GM12872 (cell line): ENCODE measurements around the gene NUBP2.

Source experiments
- TF ChIP-seq, protein P1 (sequence below): IDR thresholded peaks from 3 replicates; pipeline ENCODE4 v1.5.1; 2011; ENCODE audit warnings: low read depth, mild to moderate bottlenecking, low read length, moderate library complexity; ENCODE audit not compliant: insufficient read depth

Gene NUBP2

GRCh38 chr16:1784977-1785845 is 2.5 kb downstream of the NUBP2 start:
- TF ChIP-seq, protein P1, sequence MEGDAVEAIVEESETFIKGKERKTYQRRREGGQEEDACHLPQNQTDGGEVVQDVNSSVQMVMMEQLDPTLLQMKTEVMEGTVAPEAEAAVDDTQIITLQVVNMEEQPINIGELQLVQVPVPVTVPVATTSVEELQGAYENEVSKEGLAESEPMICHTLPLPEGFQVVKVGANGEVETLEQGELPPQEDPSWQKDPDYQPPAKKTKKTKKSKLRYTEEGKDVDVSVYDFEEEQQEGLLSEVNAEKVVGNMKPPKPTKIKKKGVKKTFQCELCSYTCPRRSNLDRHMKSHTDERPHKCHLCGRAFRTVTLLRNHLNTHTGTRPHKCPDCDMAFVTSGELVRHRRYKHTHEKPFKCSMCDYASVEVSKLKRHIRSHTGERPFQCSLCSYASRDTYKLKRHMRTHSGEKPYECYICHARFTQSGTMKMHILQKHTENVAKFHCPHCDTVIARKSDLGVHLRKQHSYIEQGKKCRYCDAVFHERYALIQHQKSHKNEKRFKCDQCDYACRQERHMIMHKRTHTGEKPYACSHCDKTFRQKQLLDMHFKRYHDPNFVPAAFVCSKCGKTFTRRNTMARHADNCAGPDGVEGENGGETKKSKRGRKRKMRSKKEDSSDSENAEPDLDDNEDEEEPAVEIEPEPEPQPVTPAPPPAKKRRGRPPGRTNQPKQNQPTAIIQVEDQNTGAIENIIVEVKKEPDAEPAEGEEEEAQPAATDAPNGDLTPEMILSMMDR: no peak

GRCh38 chr16:1785846-1786170 is 3.0 kb downstream of the NUBP2 start:
- TF ChIP-seq, protein P1: no peak

- TF ChIP-seq, protein P1: no peak
Measured at GRCh38 chr16:1786242-1787055, 3.7 kb downstream of the NUBP2 start.

- TF ChIP-seq, protein P1: no peak
Measured at GRCh38 chr16:1787056-1787321, 4.2 kb downstream of the NUBP2 start.

DNA sequence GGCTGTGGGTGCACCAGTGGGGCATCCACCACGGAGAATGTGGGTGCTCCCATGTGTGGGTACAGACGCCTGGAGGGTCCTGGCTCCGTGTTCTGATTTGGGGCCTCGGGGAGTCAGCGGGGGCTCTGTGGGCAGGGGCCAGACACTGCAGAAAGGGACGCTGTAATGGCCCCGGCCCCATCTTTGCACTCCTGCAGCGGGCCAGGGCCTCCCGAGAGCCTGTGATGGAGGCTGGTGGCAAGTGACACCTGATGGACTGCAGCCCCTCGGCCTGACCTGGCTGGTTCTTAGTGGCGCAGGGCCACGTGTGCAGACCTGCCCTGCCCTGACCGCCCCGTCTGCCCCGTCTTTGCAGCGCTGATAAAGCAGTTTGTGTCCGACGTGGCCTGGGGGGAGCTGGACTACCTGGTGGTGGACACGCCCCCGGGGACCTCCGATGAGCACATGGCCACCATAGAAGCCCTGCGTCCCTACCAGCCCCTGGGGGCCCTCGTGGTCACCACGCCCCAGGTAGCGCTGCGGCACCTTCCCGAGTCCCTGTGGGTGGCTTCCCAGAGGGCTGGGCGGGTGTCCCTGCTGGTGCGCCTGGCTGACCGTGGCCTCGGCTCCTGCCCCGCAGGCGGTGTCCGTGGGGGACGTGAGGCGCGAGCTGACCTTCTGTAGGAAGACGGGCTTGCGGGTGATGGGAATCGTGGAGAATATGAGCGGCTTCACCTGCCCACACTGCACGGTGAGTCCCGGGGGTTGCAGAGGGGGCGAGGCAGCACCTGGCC is 4.7 kb downstream of the NUBP2 start:
- TF ChIP-seq, protein P1: no peak

DNA sequence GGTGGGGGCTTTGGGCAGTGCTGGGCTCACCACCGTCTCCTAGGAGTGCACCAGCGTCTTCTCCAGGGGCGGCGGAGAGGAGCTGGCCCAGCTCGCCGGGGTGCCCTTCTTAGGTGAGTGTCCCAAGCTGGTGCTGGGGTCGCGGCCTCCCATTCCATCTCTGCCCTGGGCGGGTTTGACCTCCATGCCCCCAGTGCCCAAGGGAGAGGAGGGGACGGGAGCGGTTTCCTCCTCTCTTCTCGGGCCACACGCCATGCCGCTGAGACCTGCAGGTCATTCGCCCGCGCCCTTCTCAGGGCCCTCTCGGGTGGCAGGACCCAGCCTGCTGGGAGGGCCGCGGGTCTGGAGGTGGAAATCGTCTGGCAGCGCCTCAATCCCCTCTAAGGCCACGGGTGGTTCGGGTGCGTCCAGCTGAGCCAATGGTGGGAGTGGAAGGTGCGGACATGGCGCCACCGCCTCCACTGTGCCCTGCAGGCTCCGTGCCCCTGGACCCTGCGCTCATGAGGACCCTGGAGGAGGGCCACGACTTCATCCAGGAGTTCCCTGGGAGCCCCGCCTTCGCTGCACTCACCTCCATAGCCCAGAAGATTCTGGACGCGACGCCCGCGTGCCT is 5.4 kb downstream of the NUBP2 start:
- TF ChIP-seq, protein P1: no peak

DNA sequence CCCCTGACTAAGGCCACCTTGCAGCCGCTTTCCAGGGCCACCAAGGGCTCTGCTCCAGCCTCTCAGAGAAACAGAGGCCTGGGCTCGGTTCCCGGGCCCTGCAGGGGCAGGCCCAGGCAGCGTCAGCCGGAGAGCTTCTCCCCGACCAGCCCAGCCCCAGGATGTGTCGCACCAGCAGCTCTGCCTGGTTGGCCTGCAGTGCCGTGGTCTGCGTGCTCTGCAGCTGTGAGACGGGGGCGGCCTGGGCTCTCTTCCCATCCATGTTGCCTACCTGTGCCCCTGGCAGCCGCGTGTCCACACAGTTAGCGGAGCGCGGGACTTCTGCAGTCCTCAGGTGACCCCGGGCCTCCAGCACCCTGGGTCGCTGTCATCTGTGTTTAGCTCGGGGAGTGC is 5.9 kb downstream of the NUBP2 start:
- TF ChIP-seq, protein P1: no peak
